MCF 10A (cell line): ENCODE measurements around the gene TUBB2A. TPM values are rescaled to one million over a fixed set of nuclear protein-coding genes. Genes with fewer than 3 reads are reported as not detected.

Experiments used
- Bru-seq: library from RNA; stranded (reverse); fragments of 400-500 nt; gene quantifications from one replicate; lab custom pipeline; 2021; lab: Mats Ljungman, UMichigan
- BruChase-seq, 2 experiments: library from RNA; stranded (reverse); fragments of 400-500 nt; gene quantifications; one replicate each; lab custom pipeline; 2021; lab: Mats Ljungman, UMichigan
- BruUV-seq: library from RNA; stranded (reverse); fragments of 400-500 nt; replicated peaks from 2 replicates; lab custom pipeline; 2021; lab: Mats Ljungman, UMichigan
- CTCF ChIA-PET: fragments of 300-600 bp; sonication (Branson Sonifier 250); formaldehyde crosslinking; extraction: SDS; loops from one replicate; lab custom pipeline; 2021; ENCODE audit warnings: antibody characterized with exemption, inconsistent platforms; lab: Yijun Ruan, JAX
- POLR2A ChIA-PET: fragments of 300-600, 350-650 bp; sonication (Branson Sonifier 250); formaldehyde crosslinking; extraction: SDS; loops from one replicate; lab custom pipeline; 2020; ENCODE audit warnings: antibody characterized with exemption, inconsistent platforms; lab: Yijun Ruan, JAX
- DNase-seq: peaks from one replicate; pipeline ENCODE4 v3.0.0-alpha.2; 2018; ENCODE audit not compliant: unreplicated experiment
- H3K27ac Mint-ChIP-seq: one replicate; pipeline ENCODE4 v1.8.0; 2022; ENCODE audit warnings: mild to moderate bottlenecking, low read depth, mixed read lengths; ENCODE audit not compliant: unreplicated experiment
- H3K27me3 Mint-ChIP-seq: one replicate; pipeline ENCODE4 v1.8.0; 2022; ENCODE audit warnings: mixed read lengths; ENCODE audit not compliant: insufficient read depth, unreplicated experiment
- H3K36me3 Mint-ChIP-seq: one replicate; pipeline ENCODE4 v1.8.0; 2022; ENCODE audit warnings: mild to moderate bottlenecking, moderate library complexity, mixed read lengths; ENCODE audit not compliant: insufficient read depth, unreplicated experiment
- H3K4me1 Mint-ChIP-seq: one replicate; pipeline ENCODE4 v1.8.0; 2022; ENCODE audit warnings: mixed read lengths; ENCODE audit not compliant: insufficient read depth, unreplicated experiment
- H3K4me3 Mint-ChIP-seq: one replicate; pipeline ENCODE4 v1.8.0; 2022; ENCODE audit warnings: mild to moderate bottlenecking, moderate library complexity, mixed read lengths; ENCODE audit not compliant: unreplicated experiment
- H3K9me3 Mint-ChIP-seq: one replicate; pipeline ENCODE4 v1.8.0; 2022; ENCODE audit warnings: mixed read lengths; ENCODE audit not compliant: unreplicated experiment
- intact Hi-C: fragments of 100-400 bp; cut with micrococcal nuclease; formaldehyde crosslinking; loops from 2 replicates; pipeline ENCODE4 v1.14.1; 2022
- long read RNA-seq: library from polyadenylated mRNA; stranded (forward); transcript quantifications from one replicate; pipeline ENCODE4 v2.0.0, GENCODE V29; 2022
- total RNA-seq: library from RNA; stranded (reverse); gene quantifications from 2 replicates; pipeline ENCODE4 v1.2.3, GENCODE V29; 2022
- TF ChIP-seq, protein P1 (sequence below): fragments of 200-600 bp; IDR thresholded peaks from one replicate; pipeline ENCODE4 v1.8.0; 2022; ENCODE audit warnings: antibody characterized with exemption, mild to moderate bottlenecking; ENCODE audit not compliant: unreplicated experiment

TUBB2A gene
- total RNA-seq (13.3 and 17.8 TPM in 2 replicates), Bru-seq, nascent RNA (percentile 59 among the genes with signal in this experiment), BruChase-seq, experiment 1, labeled RNA remaining after a 6-hour chase (percentile 52 among the genes with signal in this experiment), BruChase-seq, experiment 2, labeled RNA remaining after a 2-hour chase (percentile 53 among the genes with signal in this experiment)
- long read RNA-seq, transcript TUBB2A-201 (4 exons, 1,595 nt): major isoform, 26 of 40 reads
- long read RNA-seq, partial matches to known transcripts: 0 of 40 reads
- long read RNA-seq, other reads (novel, unspliced or antisense): 14 of 40 reads

DNA sequence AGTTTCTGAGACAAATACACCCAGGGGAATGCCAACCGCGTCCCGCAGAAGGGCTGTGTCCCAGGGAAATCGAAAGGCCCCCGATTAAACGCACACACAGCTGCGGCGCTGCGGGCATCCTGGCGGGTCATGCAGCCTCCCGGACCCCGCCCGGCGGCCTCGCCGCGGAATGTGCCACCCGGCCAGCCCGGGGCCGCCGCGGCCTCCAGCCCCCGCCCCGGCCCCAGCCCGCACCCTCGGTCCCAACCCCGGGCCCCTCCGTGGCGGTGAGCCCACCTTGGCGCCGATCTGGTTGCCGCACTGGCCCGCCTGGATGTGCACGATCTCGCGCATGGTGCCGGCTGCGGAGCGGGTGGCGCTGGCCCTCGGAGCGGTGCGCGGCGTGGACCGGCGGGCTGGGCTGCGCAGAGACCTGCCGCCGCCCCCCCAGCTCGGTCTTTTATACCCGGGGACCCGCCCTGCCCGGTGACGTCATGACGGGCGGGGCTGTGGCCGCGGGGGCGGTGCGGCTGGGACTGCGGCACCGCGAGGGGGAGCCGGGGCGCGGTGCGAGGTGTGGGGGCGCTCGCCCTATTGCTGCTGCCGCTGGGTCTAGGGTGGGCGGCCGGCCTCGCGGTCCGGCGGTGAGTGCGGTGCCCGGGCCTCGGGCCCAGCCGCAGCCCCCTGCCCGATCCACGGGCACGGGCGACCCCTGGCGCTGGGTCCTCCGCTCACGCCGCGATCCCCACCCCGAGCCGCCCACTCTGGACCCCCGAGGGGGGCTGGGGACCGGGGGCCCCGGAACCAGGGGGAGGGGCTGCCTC lies at the start of gene TUBB2A:
TSS of gene TUBB2A (minus strand) at position 414 of the 803 bp plus-strand sequence. CDS start at position 333, 81 bp downstream.
- intact Hi-C loops: loop anchor here (1.0 to 5.0 kb wide), 4 partner anchors 31 to 95 kb away; partner anchors contain the start of gene BPHL
- peaks cover 6% of the 10 kb centered on the region for H3K36me3 Mint-ChIP-seq
- POLR2A ChIA-PET: interaction anchor here (0.7 to 3.1 kb wide), 11 partner anchors 15 to 131 kb away, joined by 3 to 28 read pairs (median 4); partner anchors contain the start of gene PSMG4
- BruUV-seq: no TSS peak
- H3K4me1 Mint-ChIP-seq: no peaks in the 10 kb centered on the region
- DNase-seq: peak; percentile 71
- H3K4me3 Mint-ChIP-seq: peak within 1 kb of the TSS; percentile 72
- H3K27ac Mint-ChIP-seq: peak within 1 kb of the TSS; percentile 69
- H3K9me3 Mint-ChIP-seq: no peaks in the 10 kb centered on the region
- CTCF ChIA-PET: interaction anchor here (0.6 to 1.2 kb wide), 11 partner anchors 15 to 1465 kb away, joined by 3 to 9 read pairs (median 4); no protein-coding TSS in a partner anchor
- TF ChIP-seq, protein P1, sequence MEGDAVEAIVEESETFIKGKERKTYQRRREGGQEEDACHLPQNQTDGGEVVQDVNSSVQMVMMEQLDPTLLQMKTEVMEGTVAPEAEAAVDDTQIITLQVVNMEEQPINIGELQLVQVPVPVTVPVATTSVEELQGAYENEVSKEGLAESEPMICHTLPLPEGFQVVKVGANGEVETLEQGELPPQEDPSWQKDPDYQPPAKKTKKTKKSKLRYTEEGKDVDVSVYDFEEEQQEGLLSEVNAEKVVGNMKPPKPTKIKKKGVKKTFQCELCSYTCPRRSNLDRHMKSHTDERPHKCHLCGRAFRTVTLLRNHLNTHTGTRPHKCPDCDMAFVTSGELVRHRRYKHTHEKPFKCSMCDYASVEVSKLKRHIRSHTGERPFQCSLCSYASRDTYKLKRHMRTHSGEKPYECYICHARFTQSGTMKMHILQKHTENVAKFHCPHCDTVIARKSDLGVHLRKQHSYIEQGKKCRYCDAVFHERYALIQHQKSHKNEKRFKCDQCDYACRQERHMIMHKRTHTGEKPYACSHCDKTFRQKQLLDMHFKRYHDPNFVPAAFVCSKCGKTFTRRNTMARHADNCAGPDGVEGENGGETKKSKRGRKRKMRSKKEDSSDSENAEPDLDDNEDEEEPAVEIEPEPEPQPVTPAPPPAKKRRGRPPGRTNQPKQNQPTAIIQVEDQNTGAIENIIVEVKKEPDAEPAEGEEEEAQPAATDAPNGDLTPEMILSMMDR: peak; percentile 78
- no peaks in the 10 kb centered on the region for H3K27me3 Mint-ChIP-seq

DNA sequence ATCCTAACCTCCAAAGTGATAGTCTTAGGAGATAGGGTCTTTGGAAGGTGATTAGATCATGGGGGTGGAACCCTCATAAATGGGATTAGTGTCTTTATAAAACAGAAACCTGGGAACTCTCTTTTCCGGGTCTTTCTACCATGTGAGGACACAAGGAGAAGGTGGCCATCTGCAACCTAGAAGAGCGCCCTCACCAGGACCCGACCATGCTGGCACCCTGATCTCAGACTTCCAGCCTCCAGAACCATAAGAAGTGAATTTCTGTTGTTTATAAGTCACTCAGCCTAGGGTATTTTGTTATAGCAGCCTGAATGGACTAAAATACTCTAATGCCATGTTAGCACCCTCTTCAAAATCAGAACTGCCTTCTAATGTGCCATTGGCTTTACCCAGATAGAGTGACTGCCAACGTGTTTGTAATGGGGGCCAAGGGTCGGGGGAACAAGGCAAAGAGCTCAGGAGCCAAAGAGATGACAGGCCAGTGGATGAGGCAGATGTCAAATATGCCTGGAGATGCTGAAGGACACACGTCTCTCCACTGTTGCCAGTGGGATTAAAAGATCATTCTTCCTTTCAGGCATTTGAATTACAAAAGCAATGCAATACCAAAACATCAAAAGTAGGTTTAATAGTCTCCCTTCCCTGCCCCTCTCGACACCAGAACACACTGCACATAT lies 49.1 kb upstream of the TUBB2A start:
- no peak overlapping the region for H3K4me3 Mint-ChIP-seq
- H3K27ac Mint-ChIP-seq: no peak overlapping the region
- no peaks in the 10 kb centered on the region for H3K27me3 Mint-ChIP-seq
- no peaks in the 10 kb centered on the region for H3K9me3 Mint-ChIP-seq
- no TSS peak for BruUV-seq
- no peak for DNase-seq
- CTCF ChIA-PET: interaction anchor here (0.6 to 1.3 kb wide), 3 partner anchors 10 to 131 kb away, joined by 3 read pairs; no protein-coding TSS in a partner anchor
- TF ChIP-seq, protein P1: no peak
- POLR2A ChIA-PET: interaction anchor here (0.7 kb wide), 1 partner anchor 1097 kb away, joined by 3 read pairs; no protein-coding TSS in a partner anchor
- intact Hi-C loops: loop anchor here (5.0 kb wide), 1 partner anchor 204 kb away; no protein-coding TSS in a partner anchor
- peaks cover 26% of the 10 kb centered on the region for H3K4me1 Mint-ChIP-seq
- no peaks in the 10 kb centered on the region for H3K36me3 Mint-ChIP-seq

DNA sequence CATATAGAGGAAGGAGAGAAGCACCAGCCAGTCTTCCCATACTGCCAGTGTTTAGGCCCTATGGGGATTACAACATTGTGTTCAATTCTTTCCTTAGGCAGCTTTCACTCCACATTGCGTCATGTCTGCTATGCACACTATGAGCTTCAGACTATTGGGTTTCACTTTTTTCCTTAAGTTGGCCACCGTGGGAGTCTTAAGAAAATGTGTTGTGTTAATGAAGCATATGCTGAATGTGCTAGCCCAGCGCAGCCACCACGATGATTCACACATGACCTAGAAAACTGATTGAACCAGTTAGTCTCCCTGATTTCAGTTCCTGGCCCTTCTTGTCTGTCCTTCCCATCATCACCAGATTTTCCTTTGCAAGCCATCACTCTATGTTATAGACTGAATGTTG lies 48.6 kb upstream of the TUBB2A start:
- Mint-ChIP-seq H3K4me3 (no peak overlapping the region), H3K9me3 (no peaks in the 10 kb centered on the region), H3K36me3 (no peaks in the 10 kb centered on the region), H3K27me3 (no peaks in the 10 kb centered on the region), H3K27ac (no peak overlapping the region), H3K4me1 (peaks cover 26% of the 10 kb centered on the region)
- intact Hi-C loops: loop anchor here (5.0 kb wide), 1 partner anchor 204 kb away; no protein-coding TSS in a partner anchor
- TF ChIP-seq, protein P1: no peak
- peak; percentile 93 for DNase-seq
- BruUV-seq: no TSS peak
- ChIA-PET POLR2A (interaction anchor here (0.6 kb wide), 1 partner anchor 101 kb away, joined by 3 read pairs; no protein-coding TSS in a partner anchor), CTCF (interaction anchor here (0.6 to 1.3 kb wide), 3 partner anchors 9 to 130 kb away, joined by 3 read pairs; no protein-coding TSS in a partner anchor)
